ENCODE measurements around the gene FRRS1L.

GRCh38 chr9:109203761-109204360 is 36.8 kb upstream of the FRRS1L start:
- no peak for TF ChIP-seq FOXK2 (IDR thresholded peaks at IDR 0.05)
- no peak for TF ChIP-seq POLR2AphosphoS2 (IDR thresholded peaks at IDR 0.05; ENCODE audit: low read depth, low read length)
- no peak for TF ChIP-seq SP2 (CRISPR knock-in tag; IDR thresholded peaks at IDR 0.05)
- no peak for TF ChIP-seq IRF1 (CRISPR knock-in tag; IDR thresholded peaks at IDR 0.05; ENCODE audit: low read depth)
- no peak for TF ChIP-seq ZNF350 (CRISPR knock-in tag; IDR thresholded peaks at IDR 0.05; ENCODE audit: borderline replicate concordance, low read depth)
- TF ChIP-seq SNAI1 (CRISPR knock-in tag; IDR thresholded peaks at IDR 0.05; ENCODE audit: borderline replicate concordance) = no peak
- no peak for TF ChIP-seq PHF20 (CRISPR knock-in tag; IDR thresholded peaks at IDR 0.05)
- TF ChIP-seq FOXC1 (CRISPR knock-in tag; IDR thresholded peaks at IDR 0.05; ENCODE audit: borderline replicate concordance) = no peak

Data from HepG2 (cell line).